CD14-positive monocyte (primary cell): Measurements from ENCODE around the gene IL3. TPM values are rescaled to one million over a fixed set of nuclear protein-coding genes. Genes with fewer than 3 reads are reported as not detected.

Source experiments
- DNase-seq, 3 donors: peaks; one replicate each; pipeline ENCODE4 v3.0.0-alpha.2; 2011 to 2022
- H2AFZ ChIP-seq: 2 replicates; pipeline ENCODE4 v1.6.0; 2012; ENCODE audit warnings: mild to moderate bottlenecking, low read depth, low read length, inconsistent platforms; ENCODE audit not compliant: insufficient read depth, poor library complexity, severe bottlenecking
- H3K27ac ChIP-seq, 2 donors: 1 replicate in 1 of 2; 2 replicates in 1 of 2; pipeline ENCODE4 v1.5.1; 2012 to 2013; ENCODE audit warnings: low read length in 2 of 2, control low read depth in 1 of 2, inconsistent platforms in 1 of 2, low read depth in 1 of 2, mild to moderate bottlenecking in 1 of 2
- H3K27me3 ChIP-seq, 2 donors: one replicate each; pipeline versions ENCODE4 v1.6.0 to v1.6.1; 2011 to 2013; ENCODE audit warnings: low read length in 2 of 2; ENCODE audit not compliant: control insufficient read depth in 2 of 2, insufficient read depth in 2 of 2
- H3K36me3 ChIP-seq, 2 donors: replicated peaks in 1 of 2; 1 replicate in 1 of 2; 2 replicates in 1 of 2; pipeline versions ENCODE4 v1.5.1 to v1.6.1; 2012 to 2013; ENCODE audit warnings: low read length in 2 of 2, control low read depth in 1 of 2, inconsistent platforms in 1 of 2, mild to moderate bottlenecking in 1 of 2; ENCODE audit not compliant: insufficient read depth in 2 of 2, control insufficient read depth in 1 of 2
- H3K4me1 ChIP-seq, 2 donors: 1 replicate in 1 of 2; 2 replicates in 1 of 2; pipeline versions ENCODE4 v1.5.1 to v1.6.1; 2012 to 2013; ENCODE audit warnings: low read length in 2 of 2, control low read depth in 1 of 2, inconsistent platforms in 1 of 2, mild to moderate bottlenecking in 1 of 2, moderate library complexity in 1 of 2; ENCODE audit not compliant: insufficient read depth in 2 of 2, control insufficient read depth in 1 of 2
- H3K4me2 ChIP-seq: replicated peaks from 2 replicates; pipeline ENCODE3; 2012; ENCODE audit warnings: low read length, moderate library complexity, mild to moderate bottlenecking; ENCODE audit not compliant: poor library complexity, severe bottlenecking; ENCODE audit errors: extremely low read depth
- H3K4me3 ChIP-seq, 3 experiments: fragments of 200-600 bp in 1 of 3; sonication (generic) in 1 of 3; replicated peaks in 1 of 3; 1 replicate in 2 of 3; 2 replicates in 1 of 3; pipeline ENCODE4 v1.5.1; 2011 to 2013; ENCODE audit warnings: low read length in 3 of 3, mild to moderate bottlenecking in 3 of 3, control low read depth in 2 of 3, low read depth in 2 of 3, inconsistent platforms in 1 of 3, moderate library complexity in 1 of 3
- H3K79me2 ChIP-seq: 2 replicates; pipeline ENCODE4 v1.6.0; 2012; ENCODE audit warnings: mild to moderate bottlenecking, control low read depth, inconsistent platforms, low read length, moderate library complexity; ENCODE audit not compliant: insufficient read depth
- H3K9ac ChIP-seq: 2 replicates; pipeline ENCODE4 v1.6.0; 2017; ENCODE audit warnings: low read length, mild to moderate bottlenecking; ENCODE audit not compliant: insufficient read depth, poor library complexity, severe bottlenecking
- H3K9me3 ChIP-seq, 2 donors: replicated peaks in 1 of 2; 1 replicate in 1 of 2; 2 replicates in 1 of 2; pipeline versions ENCODE4 v1.5.1 to v1.6.1; 2012 to 2013; ENCODE audit warnings: low read length in 2 of 2, control low read depth in 1 of 2; ENCODE audit not compliant: control insufficient read depth in 1 of 2, insufficient read depth in 1 of 2
- H4K20me1 ChIP-seq: 2 replicates; pipeline ENCODE4 v1.6.0; 2012; ENCODE audit warnings: mild to moderate bottlenecking, low read length, control low read depth, moderate library complexity; ENCODE audit not compliant: insufficient read depth
- H3K27ac Mint-ChIP-seq, 7 donors: one replicate each; pipeline ENCODE4 v1.8.0; 2020; ENCODE audit warnings: mild to moderate bottlenecking in 7 of 7, mixed read lengths in 7 of 7, moderate library complexity in 6 of 7, inconsistent platforms in 2 of 7
- H3K27me3 Mint-ChIP-seq, 3 donors: one replicate each; pipeline ENCODE4 v1.8.0; 2021 to 2022; ENCODE audit warnings: low read depth in 3 of 3, mild to moderate bottlenecking in 3 of 3, mixed read lengths in 3 of 3, moderate library complexity in 3 of 3, inconsistent platforms in 1 of 3
- H3K36me3 Mint-ChIP-seq, 2 donors: one replicate each; pipeline ENCODE4 v1.8.0; 2020; ENCODE audit warnings: mixed read lengths in 2 of 2, inconsistent platforms in 1 of 2, mild to moderate bottlenecking in 1 of 2
- H3K4me1 Mint-ChIP-seq: one replicate; pipeline ENCODE4 v1.8.0; 2020; ENCODE audit warnings: mild to moderate bottlenecking, mixed read lengths
- H3K4me3 Mint-ChIP-seq, 2 donors: one replicate each; pipeline ENCODE4 v1.8.0; 2020; ENCODE audit warnings: mild to moderate bottlenecking in 2 of 2, mixed read lengths in 2 of 2, moderate library complexity in 1 of 2
- H3K9me3 Mint-ChIP-seq, 7 donors: one replicate each; pipeline ENCODE4 v1.8.0; 2020 to 2022; ENCODE audit warnings: mixed read lengths in 7 of 7, mild to moderate bottlenecking in 6 of 7, moderate library complexity in 6 of 7, inconsistent platforms in 2 of 7
- WGBS: methylation state at CpG from one replicate; pipeline ENCODE4 v1.1.5; 2013; ENCODE audit warnings: missing lambda C conversion rate; ENCODE audit not compliant: insufficient coverage; 5-methylcytosine and 5-hydroxymethylcytosine counted together
- intact Hi-C, 2 donors: fragments of 100-400 bp; cut with micrococcal nuclease; formaldehyde crosslinking; loops; one replicate each; pipeline versions ENCODE4 v1.15.0 to v1.15.1; 2023
- polyA plus RNA-seq, 3 donors: library from polyadenylated mRNA; depleted of rRNA in 1 of 3; unstranded in 2 of 3; stranded (reverse) in 1 of 3; fragments of 300-500 nt in 2 of 3; fragments of >200 nt in 1 of 3; fragmentation: Illumina TruSeq in 2 of 3; gene quantifications; 1 replicate in 2 of 3; 2 replicates in 1 of 3; pipeline ENCODE4 v1.2.3, GENCODE V29; 2012 to 2021
- TF ChIP-seq, protein P1 (sequence below): fragments of 200-600 bp; IDR thresholded peaks from one replicate; pipeline ENCODE4 v1.8.0; 2022; ENCODE audit warnings: antibody characterized with exemption, mild to moderate bottlenecking

Gene IL3
- polyA plus RNA-seq, 3 donors = not detected

DNA sequence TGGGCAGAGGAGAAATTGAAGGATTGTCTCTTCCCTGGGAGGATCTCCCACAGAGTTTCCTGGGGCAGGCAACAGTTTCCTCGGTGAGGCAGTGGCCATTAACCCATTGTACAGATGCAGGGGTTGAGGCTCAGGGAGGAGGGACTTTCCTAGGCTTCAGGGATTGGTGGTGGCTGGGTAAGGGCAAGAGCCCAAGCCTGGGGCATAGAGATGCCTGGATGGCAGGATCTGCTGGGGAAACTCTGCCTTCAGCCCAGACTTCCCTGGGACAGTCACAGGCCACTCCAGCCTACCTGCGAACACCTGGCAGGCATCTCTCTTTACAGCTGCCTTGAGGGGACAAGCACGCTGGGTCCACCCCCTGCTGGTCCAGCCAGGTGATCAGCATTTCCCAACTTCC is 9.5 kb downstream of the IL3 start:
- no peak overlapping the region for H3K9ac ChIP-seq
- peaks cover 0 to 4% of the 10 kb centered on the region in 2 donors for H3K36me3 Mint-ChIP-seq
- no peak overlapping the region for H3K27ac Mint-ChIP-seq
- no peaks in the 10 kb centered on the region for H3K36me3 ChIP-seq
- 100% methylated on average over 1 of the region's 3 CpGs for WGBS
- intact Hi-C loops = loop anchor here in 1 of 2 donors (5.0 kb wide), 3 partner anchors 32 to 107 kb away; no protein-coding TSS in a partner anchor
- no peaks in the 10 kb centered on the region for H3K9me3 ChIP-seq
- no peak overlapping the region for H3K27ac ChIP-seq
- H3K4me3 Mint-ChIP-seq = no peak overlapping the region
- H3K27me3 ChIP-seq = peaks cover 14 to 51% of the 10 kb centered on the region in 2 donors
- peaks cover 29% of the 10 kb centered on the region for H3K4me1 Mint-ChIP-seq
- H3K4me1 ChIP-seq = peaks cover 11 to 22% of the 10 kb centered on the region in 2 donors
- TF ChIP-seq, protein P1, sequence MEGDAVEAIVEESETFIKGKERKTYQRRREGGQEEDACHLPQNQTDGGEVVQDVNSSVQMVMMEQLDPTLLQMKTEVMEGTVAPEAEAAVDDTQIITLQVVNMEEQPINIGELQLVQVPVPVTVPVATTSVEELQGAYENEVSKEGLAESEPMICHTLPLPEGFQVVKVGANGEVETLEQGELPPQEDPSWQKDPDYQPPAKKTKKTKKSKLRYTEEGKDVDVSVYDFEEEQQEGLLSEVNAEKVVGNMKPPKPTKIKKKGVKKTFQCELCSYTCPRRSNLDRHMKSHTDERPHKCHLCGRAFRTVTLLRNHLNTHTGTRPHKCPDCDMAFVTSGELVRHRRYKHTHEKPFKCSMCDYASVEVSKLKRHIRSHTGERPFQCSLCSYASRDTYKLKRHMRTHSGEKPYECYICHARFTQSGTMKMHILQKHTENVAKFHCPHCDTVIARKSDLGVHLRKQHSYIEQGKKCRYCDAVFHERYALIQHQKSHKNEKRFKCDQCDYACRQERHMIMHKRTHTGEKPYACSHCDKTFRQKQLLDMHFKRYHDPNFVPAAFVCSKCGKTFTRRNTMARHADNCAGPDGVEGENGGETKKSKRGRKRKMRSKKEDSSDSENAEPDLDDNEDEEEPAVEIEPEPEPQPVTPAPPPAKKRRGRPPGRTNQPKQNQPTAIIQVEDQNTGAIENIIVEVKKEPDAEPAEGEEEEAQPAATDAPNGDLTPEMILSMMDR = no peak
- H3K4me3 ChIP-seq = no peak overlapping the region
- H2AFZ ChIP-seq = no peak overlapping the region
- H3K27me3 Mint-ChIP-seq = peaks cover 46 to 75% (median 55%) of the 10 kb centered on the region in 3 donors
- H3K9me3 Mint-ChIP-seq = peaks cover 0 to 5% (median 0%) of the 10 kb centered on the region in 7 donors
- no peaks in the 10 kb centered on the region for H3K79me2 ChIP-seq
- no peaks in the 10 kb centered on the region for H4K20me1 ChIP-seq
- no peak for DNase-seq
- H3K4me2 ChIP-seq = no peak overlapping the region

DNA sequence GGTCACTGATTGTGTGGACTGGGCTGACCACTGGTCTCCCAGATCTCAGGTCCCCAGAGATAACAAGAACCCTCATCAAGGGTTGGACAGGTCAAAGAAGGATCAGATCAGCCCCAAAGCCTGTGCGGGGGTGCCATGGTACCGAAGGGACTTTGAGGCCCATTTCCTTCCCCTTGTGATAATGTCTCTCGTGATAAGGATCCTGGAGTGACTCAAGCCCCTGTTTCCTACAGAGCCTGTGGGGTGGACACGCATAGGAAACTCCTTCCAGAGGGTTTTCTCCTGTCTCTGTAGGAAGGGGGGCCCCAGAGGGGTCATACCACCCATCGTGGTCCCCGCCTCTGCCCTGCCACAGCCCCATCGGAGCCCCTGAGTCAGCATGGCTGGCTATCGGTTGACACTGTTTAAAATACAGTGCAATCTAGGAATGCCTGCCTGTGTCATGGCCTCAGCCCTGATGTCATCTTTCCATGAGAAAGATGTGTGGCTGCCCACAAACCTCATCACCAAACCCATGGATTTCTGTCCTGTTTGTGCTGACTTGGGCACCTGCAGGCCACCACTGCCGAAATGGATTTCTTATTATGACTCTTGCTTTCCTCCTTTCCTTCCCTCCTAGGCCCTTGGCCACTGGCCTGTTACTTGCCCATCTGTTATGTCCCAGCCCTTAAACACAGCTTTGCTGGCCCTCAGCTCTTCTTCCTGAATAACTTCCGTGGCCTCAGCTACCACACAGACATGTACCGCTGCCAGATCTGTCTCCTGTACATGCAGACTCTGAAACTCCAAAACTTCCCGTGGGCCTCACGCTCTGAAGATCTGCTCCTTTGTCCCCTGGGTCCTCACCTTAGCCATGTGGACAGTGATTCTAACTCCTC is 10.2 kb downstream of the IL3 start:
- peaks cover 0 to 4% of the 10 kb centered on the region in 2 donors for H3K36me3 Mint-ChIP-seq
- peak; percentile 24 to 70 (median 24) for DNase-seq

More for the DNA sequence above, 10.2 kb downstream of the IL3 start:
- H3K4me3 Mint-ChIP-seq = peak overlapping the region in 1 of 2 donors; percentile 84
- Histone ChIP-seq H3K9ac (no peak overlapping the region), H3K79me2 (no peaks in the 10 kb centered on the region), H3K4me1 (peaks cover 11 to 22% of the 10 kb centered on the region in 2 donors), H4K20me1 (no peaks in the 10 kb centered on the region), H3K36me3 (no peaks in the 10 kb centered on the region), H3K27ac (no peak overlapping the region), H3K9me3 (no peaks in the 10 kb centered on the region), H3K4me3 (no peak overlapping the region), H2AFZ (no peak overlapping the region), H3K4me2 (no peak overlapping the region), H3K27me3 (peaks cover 14 to 51% of the 10 kb centered on the region in 2 donors)
- peaks cover 46 to 76% (median 55%) of the 10 kb centered on the region in 3 donors for H3K27me3 Mint-ChIP-seq
- TF ChIP-seq, protein P1 = no peak
- peaks cover 0 to 5% (median 0%) of the 10 kb centered on the region in 7 donors for H3K9me3 Mint-ChIP-seq
- WGBS = 8% methylated on average over 11 of the region's 13 CpGs
- peaks cover 29% of the 10 kb centered on the region for H3K4me1 Mint-ChIP-seq
- peak overlapping the region in 2 of 7 donors; percentile 7 to 42 for H3K27ac Mint-ChIP-seq
- intact Hi-C loops = no loop called here
